ENCODE data around the gene ADCY5.

The ADCY5 gene

GRCh38 chr3:123372686-123373473 lies 76.0 kb downstream of the ADCY5 start:
- no peak overlapping the region for H3K4me3 ChIP-seq (ENCODE audit: low read depth, low read length)
- ChIA-PET POLR2A (no interaction called here), CTCF (no interaction called here)
- no peak for TF ChIP-seq CTCF (IDR thresholded peaks at IDR 0.05; ENCODE audit: insufficient read depth, low read length, missing control alignments)
- no peak for DNase-seq (ENCODE audit: low read depth, low spot score)

DNA sequence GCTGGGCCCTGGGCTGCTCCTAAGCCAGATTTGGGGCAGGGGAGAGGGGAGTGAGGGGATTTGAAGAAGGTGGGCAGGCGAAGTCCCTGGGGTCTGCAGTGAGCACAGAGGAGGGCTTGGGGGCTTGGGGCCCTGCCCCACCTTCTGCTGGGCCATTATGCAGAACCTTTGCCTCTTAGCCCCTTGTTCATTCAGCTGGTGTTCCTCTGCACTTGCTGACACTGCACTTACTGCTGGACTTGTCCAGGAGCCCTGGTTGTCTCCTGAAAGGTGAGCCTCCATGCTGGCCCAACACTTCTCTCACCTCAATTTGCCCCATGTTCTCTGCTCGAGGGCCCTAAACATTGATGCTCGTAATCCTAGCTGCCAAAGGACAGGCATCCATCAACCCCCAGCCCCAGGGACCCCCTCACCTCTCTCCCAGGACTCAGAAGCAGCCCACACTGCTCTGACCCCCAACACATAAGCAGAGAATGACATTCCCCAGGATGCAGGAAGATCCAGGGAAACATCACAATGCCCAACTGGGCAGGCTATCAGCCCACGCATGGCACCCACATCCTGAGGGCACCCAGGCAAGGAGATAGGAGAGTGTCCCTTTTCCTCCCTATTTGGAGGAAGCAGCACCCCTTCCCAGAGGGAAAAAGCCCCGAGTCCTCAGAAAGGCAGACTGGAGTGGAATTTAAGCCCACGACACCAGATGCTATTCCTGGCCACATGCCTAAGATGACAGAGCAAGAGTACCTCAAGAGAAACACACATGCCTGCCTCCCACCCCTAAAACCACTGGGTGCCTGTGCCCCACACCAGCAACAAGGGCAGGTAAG lies 76.8 kb downstream of the ADCY5 start:
- TF ChIP-seq CTCF (IDR thresholded peaks at IDR 0.05; ENCODE audit: insufficient read depth, low read length, missing control alignments) = no peak
- no peak for DNase-seq (ENCODE audit: low read depth, low spot score)
- no peak overlapping the region for H3K4me3 ChIP-seq (ENCODE audit: low read depth, low read length)
- ChIA-PET POLR2A (no interaction called here), CTCF (interaction anchor here (1.2 kb wide), 1 partner anchor 43 kb away, joined by 3 read pairs; no protein-coding TSS in a partner anchor)

DNA sequence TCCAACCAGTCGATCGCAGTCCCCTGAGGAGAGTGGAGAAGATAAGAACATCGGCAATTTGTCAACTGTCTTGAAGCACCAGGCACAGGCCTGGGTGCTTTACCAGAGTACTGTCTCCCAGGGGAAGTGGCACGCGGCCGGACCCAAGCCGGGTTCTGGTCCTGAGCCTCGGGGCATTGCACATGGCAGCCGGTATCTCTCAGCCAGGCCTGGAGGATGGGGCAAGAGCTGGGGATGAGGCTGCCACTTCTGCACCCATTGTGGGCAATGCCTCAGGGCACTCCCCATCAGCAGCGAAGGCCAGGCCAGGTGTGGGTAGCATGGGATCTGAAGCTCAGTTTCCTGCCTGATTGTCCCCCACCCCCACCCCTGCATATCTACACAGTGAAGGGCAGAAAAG lies 77.5 kb downstream of the ADCY5 start:
- DNase-seq (ENCODE audit: low read depth, low spot score) = no peak
- TF ChIP-seq CTCF (IDR thresholded peaks at IDR 0.05; ENCODE audit: insufficient read depth, low read length, missing control alignments) = no peak
- ChIA-PET POLR2A (no interaction called here), CTCF (interaction anchor here (1.2 kb wide), 1 partner anchor 42 kb away, joined by 3 read pairs; no protein-coding TSS in a partner anchor)
- no peak overlapping the region for H3K4me3 ChIP-seq (ENCODE audit: low read depth, low read length)

GRCh38 chr3:123370819-123371218 lies 78.1 kb downstream of the ADCY5 start:
- CTCF ChIA-PET = interaction anchor here (1.2 kb wide), 1 partner anchor 41 kb away, joined by 3 read pairs; no protein-coding TSS in a partner anchor
- POLR2A ChIA-PET = no interaction called here
- no peak for TF ChIP-seq CTCF (IDR thresholded peaks at IDR 0.05; ENCODE audit: insufficient read depth, low read length, missing control alignments)

DNA sequence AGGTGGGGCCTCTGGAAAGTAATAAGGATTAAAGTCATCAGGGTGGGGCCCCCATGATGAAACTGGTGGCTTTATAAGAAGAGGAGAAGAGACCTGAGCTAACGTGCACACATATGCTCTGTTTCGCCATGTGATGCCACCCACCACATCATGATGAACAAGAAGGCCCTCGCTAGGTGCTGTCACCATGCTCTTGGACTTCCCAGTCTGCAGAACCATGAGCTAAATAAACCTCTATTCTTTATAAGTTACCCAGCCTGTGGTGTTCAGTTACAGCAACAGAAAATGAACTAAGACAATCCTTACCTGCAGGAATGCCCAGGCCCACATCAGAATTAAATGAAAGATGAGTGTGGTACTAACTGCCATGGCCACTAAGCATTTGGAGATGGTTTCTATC lies 79.8 kb downstream of the ADCY5 start:
- CTCF ChIA-PET = no interaction called here
- POLR2A ChIA-PET = no interaction called here
- no peak overlapping the region for H3K4me3 ChIP-seq (ENCODE audit: low read depth, low read length)
- no peak for TF ChIP-seq CTCF (IDR thresholded peaks at IDR 0.05; ENCODE audit: insufficient read depth, low read length, missing control alignments)
- DNase-seq (ENCODE audit: low read depth, low spot score) = no peak

More at GRCh38 chr3:123370819-123371218, 78.1 kb downstream of the ADCY5 start:
- DNase-seq (ENCODE audit: low read depth, low spot score) = no peak
- no peak overlapping the region for H3K4me3 ChIP-seq (ENCODE audit: low read depth, low read length)

Measured in AG04449 (cell line).